GM12878 (cell line): ENCODE data around the gene PJA2. TPM values are rescaled to one million over a fixed set of nuclear protein-coding genes. Genes with fewer than 3 reads are reported as not detected.

Experiments
- ATAC-seq: fragments of 200-7000 bp; cut with Tn5 transposase; 3 replicates; pipeline ENCODE4 v1.9.1; 2020; ENCODE audit warnings: mild to moderate bottlenecking, moderate library complexity
- BruUV-seq: library from RNA; stranded (reverse); fragments of 400-500 nt; replicated peaks from 2 replicates; lab custom pipeline; 2021; lab: Mats Ljungman, UMichigan
- CTCF ChIA-PET: fragments of 300-600 bp; sonication (Branson Sonifier 250); formaldehyde crosslinking; extraction: SDS; loops from one replicate; lab custom pipeline; 2021; ENCODE audit warnings: inconsistent platforms; lab: Yijun Ruan, JAX
- POLR2A ChIA-PET: fragments of 350-600 bp; formaldehyde crosslinking; extraction: SDS; loops from one replicate; lab custom pipeline; 2021; ENCODE audit warnings: inconsistent platforms; lab: Charles Lee
- RAD21 ChIA-PET: fragments of 300-600 bp; sonication (Branson Sonifier 250); formaldehyde crosslinking; loops from one replicate; lab custom pipeline; 2023; ENCODE audit warnings: antibody characterized with exemption; ENCODE audit not compliant: unreplicated experiment; lab: Charles Lee
- SMC1A ChIA-PET: fragments of 300-600 bp; sonication (Branson Sonifier 250); formaldehyde crosslinking; loops from one replicate; lab custom pipeline; 2023; ENCODE audit not compliant: unreplicated experiment, uncharacterized antibody; lab: Charles Lee
- DNase-seq: peaks from one replicate; pipeline ENCODE4 v3.0.0-alpha.2; 2011; ENCODE audit warnings: low read depth, low spot score
- FAIRE-seq: peaks from 3 replicates; lab custom pipeline; 2011; peaks lifted over from hg19 to GRCh38; lab: Jason Lieb, UNC
- H2AFZ ChIP-seq: 2 replicates; pipeline ENCODE4 v1.6.0; 2011; ENCODE audit warnings: low read depth, low read length, control low read depth; ENCODE audit not compliant: control insufficient read depth
- H3K27ac ChIP-seq: 2 replicates; pipeline ENCODE4 v1.5.1; 2011; ENCODE audit warnings: control low read depth; ENCODE audit not compliant: control insufficient read depth, insufficient read depth
- H3K27me3 ChIP-seq, 2 experiments: replicated peaks in 1 of 2; 2 replicates each; pipeline versions ENCODE4 v1.6.0 to v1.6.1; 2011; ENCODE audit warnings: low read length in 1 of 2; ENCODE audit not compliant: control insufficient read depth in 2 of 2, insufficient read depth in 2 of 2
- H3K36me3 ChIP-seq, 2 experiments: 2 replicates each; pipeline ENCODE4 v1.5.1; 2011; ENCODE audit warnings: low read length in 1 of 2; ENCODE audit not compliant: control insufficient read depth in 2 of 2, insufficient read depth in 2 of 2
- H3K4me1 ChIP-seq: 2 replicates; pipeline ENCODE4 v1.6.1; 2011; ENCODE audit warnings: mild to moderate bottlenecking, low read length, moderate library complexity, mixed read lengths; ENCODE audit not compliant: control insufficient read depth, insufficient read depth
- H3K4me2 ChIP-seq: 2 replicates; pipeline ENCODE4 v1.6.0; 2011; ENCODE audit warnings: control low read depth; ENCODE audit not compliant: control insufficient read depth, insufficient read depth
- H3K4me3 ChIP-seq: fragments of 200-600 bp; sonication (generic); 2 replicates; pipeline ENCODE4 v1.5.1; 2016
- H3K79me2 ChIP-seq: 2 replicates; pipeline ENCODE4 v1.6.0; 2011; ENCODE audit warnings: low read length; ENCODE audit not compliant: control insufficient read depth, insufficient read depth
- H3K9ac ChIP-seq: 2 replicates; pipeline ENCODE4 v1.8.0; 2011; ENCODE audit warnings: low read length, control low read depth, mixed read lengths; ENCODE audit not compliant: control insufficient read depth, insufficient read depth
- H3K9me3 ChIP-seq: replicated peaks from 3 replicates; pipeline ENCODE4 v1.5.1; 2011; ENCODE audit warnings: mild to moderate bottlenecking, low read length; ENCODE audit not compliant: control insufficient read depth, insufficient read depth
- H4K20me1 ChIP-seq: 2 replicates; pipeline ENCODE4 v1.6.0; 2011; ENCODE audit not compliant: control insufficient read depth, insufficient read depth
- BCL3 ChIP-seq: IDR thresholded peaks from 2 replicates; pipeline ENCODE4 v1.6.1; 2011; ENCODE audit warnings: borderline replicate concordance, low read depth, mild to moderate bottlenecking, moderate library complexity, low read length; ENCODE audit not compliant: insufficient read depth, poor library complexity, severe bottlenecking
- CHD1 ChIP-seq: IDR thresholded peaks from 2 replicates; pipeline ENCODE4 v1.6.1; 2012; ENCODE audit warnings: low read depth, low read length, improper control_type of control experiment
- CREB1 ChIP-seq: IDR thresholded peaks from 2 replicates; pipeline ENCODE4 v1.6.1; 2012; ENCODE audit warnings: low read depth, mild to moderate bottlenecking, inconsistent platforms
- DPF2 ChIP-seq: fragments of 450-650 bp; IDR thresholded peaks from 2 replicates; pipeline ENCODE4 v1.6.1; 2017; ENCODE audit warnings: mild to moderate bottlenecking
- ETV6 ChIP-seq, 2 experiments: fragments of 450-650 bp in 1 of 2; IDR thresholded peaks in 1 of 2; conservative IDR thresholded peaks in 1 of 2; 2 replicates each; pipeline ENCODE4 v1.6.1; 2014; ENCODE audit warnings: antibody characterized with exemption in 1 of 2, borderline replicate concordance in 1 of 2, low read depth in 1 of 2, mild to moderate bottlenecking in 1 of 2, moderate library complexity in 1 of 2
- FOXK2 ChIP-seq: fragments of 450-650 bp; IDR thresholded peaks from 2 replicates; pipeline ENCODE4 v1.6.1; 2017; ENCODE audit warnings: mild to moderate bottlenecking, moderate library complexity
- HCFC1 ChIP-seq: fragments of 150-350 bp; IDR thresholded peaks from 2 replicates; pipeline ENCODE4 v1.6.1; 2014; ENCODE audit warnings: low read length
- SMAD5 ChIP-seq: IDR thresholded peaks from 2 replicates; pipeline ENCODE4 v1.6.1; 2016; ENCODE audit warnings: antibody characterized with exemption, low read depth
- TCF3 ChIP-seq: IDR thresholded peaks from 2 replicates; pipeline ENCODE4 v1.6.1; 2012; ENCODE audit warnings: low read depth, mild to moderate bottlenecking, low read length, borderline replicate concordance; ENCODE audit not compliant: insufficient read depth
- TCF7 ChIP-seq: IDR thresholded peaks from 2 replicates; pipeline ENCODE4 v1.6.1; 2014; ENCODE audit warnings: antibody characterized with exemption, borderline replicate concordance
- in situ Hi-C: fragments of 300-500 bp; cut with MboI; formaldehyde crosslinking; loops from 9 replicates; pipeline ENCODE4 v1.14.3; 2018; ENCODE audit warnings: mixed read lengths
- intact Hi-C: fragments of 100-400 bp; cut with micrococcal nuclease; formaldehyde crosslinking; loops from one replicate; pipeline ENCODE4 v1.14.2; 2022; ENCODE audit not compliant: unreplicated experiment
- polyA plus RNA-seq, 11 experiments: library from polyadenylated mRNA; depleted of rRNA in 4 of 11; unstranded in 6 of 11; stranded (reverse) in 5 of 11; fragments of >200 nt; fragmentation: Nextera tagmentation in 4 of 11; fragmentation: Illumina TruSeq in 1 of 11; extraction: Ambion mirVana in 4 of 11; extraction: Trizol in 1 of 11; gene quantifications; 1 replicate in 1 of 11; 2 replicates in 10 of 11; pipeline versions ENCODE4 v1.2.1 to v1.2.3, GENCODE V29; 2011 to 2016; ENCODE audit warnings: inconsistent platforms in 2 of 11, missing spikeins in 2 of 11, low read depth in 1 of 11
- total RNA-seq, 4 experiments: library from RNA; depleted of rRNA in 3 of 4; stranded (reverse); fragments of >200 nt in 3 of 4; fragmentation: Illumina TruSeq in 1 of 4; extraction: Trizol in 1 of 4; gene quantifications; 2 replicates each; pipeline versions ENCODE4 v1.2.1 to v1.2.3, GENCODE V29; 2013 to 2021
- TF ChIP-seq, protein P1 (sequence below): IDR thresholded peaks from 2 replicates; pipeline ENCODE4 v1.6.1; 2012; ENCODE audit warnings: low read depth, low read length, improper control_type of control experiment

PJA2 gene
- total and polyA plus RNA-seq, 10 of the 15 experiments (the other 5 are each of a cell fraction or from before 2014, with no cell fraction given), result 27.8 to 93.4 (median 47.8) TPM

- Histone ChIP-seq H3K4me1 (no peaks in the 10 kb centered on the region), H3K36me3 (peaks cover 7 to 20% of the 10 kb centered on the region in 2 experiments; a peak in 3 of 4 replicates), H3K4me2 (no peak overlapping the region), H2AFZ (no peak overlapping the region), H3K27ac (no peak overlapping the region), H4K20me1 (0 out of 2 replicates have a peak, but pooled peaks cover 2% of the 10 kb centered on the region), H3K9ac (no peak overlapping the region), H3K27me3 (no peaks in the 10 kb centered on the region), H3K9me3 (no peaks in the 10 kb centered on the region), H3K79me2 (no peaks in the 10 kb centered on the region), H3K4me3 (no peak overlapping the region)
- FAIRE-seq (no peak), DNase-seq (no peak), ATAC-seq (no peak)
- ChIA-PET CTCF (interaction anchor here (0.5 to 1.5 kb wide), 6 partner anchors 11 to 341 kb away, joined by 3 to 5 read pairs (median 3); no protein-coding TSS in a partner anchor), RAD21 (no interaction called here), POLR2A (no interaction called here), SMC1A (interaction anchor here (0.9 to 1.4 kb wide), 6 partner anchors 9 to 423 kb away, joined by 3 read pairs; no protein-coding TSS in a partner anchor)
- intact Hi-C loops (no loop called here), in situ Hi-C loops (no loop called here)
- TF ChIP-seq DPF2, result no peak
- no peak for TF ChIP-seq HCFC1
- no peak for TF ChIP-seq TCF3
- TF ChIP-seq FOXK2, result no peak
- TF ChIP-seq BCL3, result no peak
- no peak for TF ChIP-seq ETV6 (conservative IDR thresholded peaks at IDR 0.05 in 1 of 2, IDR thresholded peaks at IDR 0.05 in 1 of 2; ENCODE audit: borderline replicate concordance in 1 of 2, low read depth in 1 of 2)
- TF ChIP-seq SMAD5, result no peak
- TF ChIP-seq CREB1, result no peak
- TF ChIP-seq, protein P1, sequence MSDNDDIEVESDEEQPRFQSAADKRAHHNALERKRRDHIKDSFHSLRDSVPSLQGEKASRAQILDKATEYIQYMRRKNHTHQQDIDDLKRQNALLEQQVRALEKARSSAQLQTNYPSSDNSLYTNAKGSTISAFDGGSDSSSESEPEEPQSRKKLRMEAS, result no peak
- TF ChIP-seq TCF7, result no peak
- TF ChIP-seq CHD1, result no peak
- no TSS peak for BruUV-seq
Observed at GRCh38 chr5:109347252-109347888, 62.4 kb downstream of the PJA2 start.
